Large intestine (tissue), 3 donors: ENCODE measurements around the gene TECR. TPM values are rescaled to one million over a fixed set of nuclear protein-coding genes. Genes with fewer than 3 reads are reported as not detected.
"Not testable (repeated sequence)": the region's sequence is repeated elsewhere in the genome, so short reads cannot be mapped to it uniquely, and the experiment has no call there.

Experiments
- DNase-seq, 2 donors: peaks; one replicate each; pipeline versions ENCODE4 v3.0.0 to v3.0.0-alpha.2; 2013
- H3K27ac ChIP-seq: one replicate; pipeline ENCODE4 v1.5.1; 2013; ENCODE audit warnings: low read length
- H3K27me3 ChIP-seq: 2 replicates; pipeline ENCODE4 v1.6.1; 2013; ENCODE audit warnings: low read length; ENCODE audit not compliant: control insufficient read depth, insufficient read depth
- H3K36me3 ChIP-seq: 2 replicates; pipeline ENCODE4 v1.6.1; 2013; ENCODE audit warnings: low read length; ENCODE audit not compliant: control insufficient read depth, insufficient read depth
- H3K4me1 ChIP-seq: one replicate; pipeline ENCODE4 v1.6.1; 2013; ENCODE audit warnings: low read length; ENCODE audit not compliant: control insufficient read depth, insufficient read depth
- H3K4me3 ChIP-seq: one replicate; pipeline ENCODE4 v1.5.1; 2013; ENCODE audit warnings: low read length
- H3K9me3 ChIP-seq: one replicate; pipeline ENCODE4 v1.6.1; 2013; ENCODE audit warnings: mild to moderate bottlenecking, low read depth, low read length, moderate library complexity; ENCODE audit not compliant: control insufficient read depth
- WGBS: methylation state at CpG from one replicate; pipeline ENCODE4 v1.1.5; 2013; ENCODE audit warnings: low lambda C conversion rate; ENCODE audit not compliant: insufficient coverage; 5-methylcytosine and 5-hydroxymethylcytosine counted together
- polyA plus RNA-seq: library from polyadenylated mRNA; unstranded; fragments of 120-200 nt; gene quantifications from one replicate; pipeline ENCODE4 v1.2.1, GENCODE V29; 2013

The TECR gene
- polyA plus RNA-seq, 1 donor, result 236 TPM

GRCh38 chr19:14494910-14495671 lies 34.3 kb upstream of the TECR start:
- H3K4me1 ChIP-seq, result peaks cover 26% of the 10 kb centered on the region
- no peaks in the 10 kb centered on the region for H3K9me3 ChIP-seq
- peak in 1 of 2 donors; percentile 42 for DNase-seq
- no CpG with 5 or more reads among the region's 14 CpGs for WGBS
- H3K36me3 ChIP-seq, result peaks cover 5% of the 10 kb centered on the region
- H3K27ac ChIP-seq, result no peak overlapping the region
- H3K4me3 ChIP-seq, result peak overlapping the region; percentile 66
- no peaks in the 10 kb centered on the region for H3K27me3 ChIP-seq

GRCh38 chr19:14495672-14496028 lies 33.7 kb upstream of the TECR start:
- H3K27me3 ChIP-seq, result no peaks in the 10 kb centered on the region
- H3K36me3 ChIP-seq, result peaks cover 4% of the 10 kb centered on the region
- H3K27ac ChIP-seq, result no peak overlapping the region
- peaks cover 26% of the 10 kb centered on the region for H3K4me1 ChIP-seq
- peak overlapping the region; percentile 66 for H3K4me3 ChIP-seq
- WGBS, result no CpG with 5 or more reads among the region's 28 CpGs
- no peak for DNase-seq
- no peaks in the 10 kb centered on the region for H3K9me3 ChIP-seq

- WGBS, result no CpG with 5 or more reads among the region's 71 CpGs
Observed at GRCh38 chr19:14496029-14496833, 33.2 kb upstream of the TECR start, which contains the start of gene GIPC1. GIPC1 (minus strand) TSS chr19:14496127; CDS start chr19:14482976, 13,151 bp downstream.

GRCh38 chr19:14496834-14497227 lies 32.6 kb upstream of the TECR start:
- no peak for DNase-seq
- H3K4me1 ChIP-seq, result peaks cover 26% of the 10 kb centered on the region
- peak overlapping the region; percentile 37 for H3K4me3 ChIP-seq
- H3K36me3 ChIP-seq, result no peaks in the 10 kb centered on the region
- no peaks in the 10 kb centered on the region for H3K27me3 ChIP-seq
- 20% methylated on average over 1 of the region's 7 CpGs for WGBS
- peak overlapping the region; percentile 78 for H3K27ac ChIP-seq
- H3K9me3 ChIP-seq, result no peaks in the 10 kb centered on the region

More at GRCh38 chr19:14496029-14496833, 33.2 kb upstream of the TECR start, which contains the start of gene GIPC1:
- peaks cover 26% of the 10 kb centered on the region for H3K4me1 ChIP-seq
- H3K27me3 ChIP-seq, result no peaks in the 10 kb centered on the region
- H3K27ac ChIP-seq, result peak within 1 kb of the TSS; percentile 78
- H3K9me3 ChIP-seq, result no peaks in the 10 kb centered on the region
- H3K36me3 ChIP-seq, result peaks cover 4% of the 10 kb centered on the region
- peak; percentile 98 to 100 for DNase-seq
- H3K4me3 ChIP-seq, result peak within 1 kb of the TSS; percentile 66

- no peaks in the 10 kb centered on the region for H3K27me3 ChIP-seq
- WGBS, result no CpG with 5 or more reads among the region's 6 CpGs
- peak overlapping the region; percentile 78 for H3K27ac ChIP-seq
- peaks cover 26% of the 10 kb centered on the region for H3K4me1 ChIP-seq
- DNase-seq, result peak in 1 of 2 donors; percentile 58
- no peaks in the 10 kb centered on the region for H3K9me3 ChIP-seq
- no peaks in the 10 kb centered on the region for H3K36me3 ChIP-seq
- H3K4me3 ChIP-seq, result no peak overlapping the region
Observed at GRCh38 chr19:14497228-14497921, 32.0 kb upstream of the TECR start.

GRCh38 chr19:14502334-14503092 lies 26.9 kb upstream of the TECR start:
- H3K9me3 ChIP-seq, result no peaks in the 10 kb centered on the region
- no CpG with 5 or more reads among the region's 11 CpGs for WGBS
- H3K27me3 ChIP-seq, result no peaks in the 10 kb centered on the region
- no peak overlapping the region for H3K27ac ChIP-seq
- peaks cover 26% of the 10 kb centered on the region for H3K4me1 ChIP-seq
- H3K4me3 ChIP-seq, result no peak overlapping the region
- H3K36me3 ChIP-seq, result no peaks in the 10 kb centered on the region
- DNase-seq, result no peak

GRCh38 chr19:14503285-14503684 lies 26.1 kb upstream of the TECR start:
- no peak overlapping the region for H3K27ac ChIP-seq
- H3K4me3 ChIP-seq, result no peak overlapping the region
- no peak for DNase-seq
- H3K27me3 ChIP-seq, result no peaks in the 10 kb centered on the region
- H3K9me3 ChIP-seq, result no peaks in the 10 kb centered on the region
- H3K4me1 ChIP-seq, result peaks cover 24% of the 10 kb centered on the region
- H3K36me3 ChIP-seq, result no peaks in the 10 kb centered on the region
- WGBS, result 100% methylated on average over 1 of the region's 1 CpG

GRCh38 chr19:14504575-14504974 lies 24.8 kb upstream of the TECR start:
- H3K36me3 ChIP-seq, DNase-seq, H3K27me3 ChIP-seq, H3K27ac ChIP-seq, H3K4me3 ChIP-seq, H3K9me3 ChIP-seq: not testable (repeated sequence)
- WGBS, result no CpG with 5 or more reads among the region's 8 CpGs
- peaks cover 24% of the 10 kb centered on the region for H3K4me1 ChIP-seq

GRCh38 chr19:14505488-14506239 lies 23.7 kb upstream of the TECR start:
- WGBS, result no CpG with 5 or more reads among the region's 19 CpGs
- Histone ChIP-seq H3K4me1 (peaks cover 24% of the 10 kb centered on the region), H3K9me3 (no peaks in the 10 kb centered on the region), H3K27me3 (no peaks in the 10 kb centered on the region), H3K4me3 (no peak overlapping the region), H3K27ac (peak overlapping the region; percentile 91), H3K36me3 (no peaks in the 10 kb centered on the region)
- peak; percentile 72 to 85 for DNase-seq
